ENCODE data around the gene TRHDE. TPM values are rescaled to one million over a fixed set of nuclear protein-coding genes. Genes with fewer than 3 reads are reported as not detected.

Gene TRHDE
- total and polyA plus RNA-seq, 4 donors: 0.19 to 7.5 (median 3.5) TPM

GRCh38 chr12:72307229-72307628 is 35.1 kb downstream of the TRHDE start:
- WGBS, 2 donors: 89 to 92% methylated on average over 6 of the region's 6 CpGs
- TF ChIP-seq, protein P1, sequence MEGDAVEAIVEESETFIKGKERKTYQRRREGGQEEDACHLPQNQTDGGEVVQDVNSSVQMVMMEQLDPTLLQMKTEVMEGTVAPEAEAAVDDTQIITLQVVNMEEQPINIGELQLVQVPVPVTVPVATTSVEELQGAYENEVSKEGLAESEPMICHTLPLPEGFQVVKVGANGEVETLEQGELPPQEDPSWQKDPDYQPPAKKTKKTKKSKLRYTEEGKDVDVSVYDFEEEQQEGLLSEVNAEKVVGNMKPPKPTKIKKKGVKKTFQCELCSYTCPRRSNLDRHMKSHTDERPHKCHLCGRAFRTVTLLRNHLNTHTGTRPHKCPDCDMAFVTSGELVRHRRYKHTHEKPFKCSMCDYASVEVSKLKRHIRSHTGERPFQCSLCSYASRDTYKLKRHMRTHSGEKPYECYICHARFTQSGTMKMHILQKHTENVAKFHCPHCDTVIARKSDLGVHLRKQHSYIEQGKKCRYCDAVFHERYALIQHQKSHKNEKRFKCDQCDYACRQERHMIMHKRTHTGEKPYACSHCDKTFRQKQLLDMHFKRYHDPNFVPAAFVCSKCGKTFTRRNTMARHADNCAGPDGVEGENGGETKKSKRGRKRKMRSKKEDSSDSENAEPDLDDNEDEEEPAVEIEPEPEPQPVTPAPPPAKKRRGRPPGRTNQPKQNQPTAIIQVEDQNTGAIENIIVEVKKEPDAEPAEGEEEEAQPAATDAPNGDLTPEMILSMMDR (IDR thresholded peaks at IDR 0.05; ENCODE audit: control extremely low read depth, extremely low read depth): no peak

DNA sequence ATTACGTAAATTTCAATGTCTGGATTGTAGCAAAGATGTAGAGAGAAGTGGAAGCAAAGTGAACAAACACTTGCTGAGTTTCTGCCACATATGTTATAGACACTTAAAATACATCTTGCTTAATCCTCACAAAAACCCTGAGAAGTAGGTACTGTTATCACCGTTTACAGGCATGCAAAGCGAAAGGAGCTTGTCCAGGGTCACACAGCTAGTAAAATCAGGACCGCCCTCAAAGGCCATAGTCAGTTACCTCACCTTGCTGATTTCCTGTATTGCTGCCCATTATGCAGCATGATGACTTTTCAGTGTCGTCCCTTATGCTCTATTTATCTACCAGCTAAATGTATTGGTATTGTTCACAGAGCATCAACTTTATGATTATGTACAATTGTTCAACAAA is 39.8 kb downstream of the TRHDE start:
- Histone ChIP-seq H3K9me3 (ENCODE audit: control insufficient read depth in 4 of 4, insufficient read depth in 3 of 4, low read length in 3 of 4) (no peaks in the 10 kb centered on the region), H3K27me3 (ENCODE audit: control insufficient read depth in 3 of 3, insufficient read depth in 3 of 3, low read length in 2 of 3) (no peaks in the 10 kb centered on the region), H3K4me1 (ENCODE audit: control insufficient read depth in 5 of 5, insufficient read depth in 5 of 5, low read length in 5 of 5) (no peaks in the 10 kb centered on the region), H3K36me3 (ENCODE audit: control insufficient read depth in 4 of 4, insufficient read depth in 4 of 4, low read length in 4 of 4) (no peaks in the 10 kb centered on the region), H3K9ac (ENCODE audit: insufficient read depth in 1 of 2, low read length in 2 of 2) (no peak overlapping the region), H3K27ac (ENCODE audit: low read depth in 1 of 2, low read length in 1 of 2) (no peak overlapping the region), H3K4me3 (no peak overlapping the region)
- TF ChIP-seq, protein P1 (IDR thresholded peaks at IDR 0.05; ENCODE audit: control extremely low read depth, extremely low read depth): no peak
- no peak for ATAC-seq (ENCODE audit: insufficient read depth, low FRiP score)
- WGBS, 2 donors: 74 to 80% methylated on average over 5 of the region's 5 CpGs
- DNase-seq: no peak

More at GRCh38 chr12:72307229-72307628, 35.1 kb downstream of the TRHDE start:
- H3K36me3 ChIP-seq (ENCODE audit: control insufficient read depth in 4 of 4, insufficient read depth in 4 of 4, low read length in 4 of 4): no peaks in the 10 kb centered on the region
- H3K9me3 ChIP-seq (ENCODE audit: control insufficient read depth in 4 of 4, insufficient read depth in 3 of 4, low read length in 3 of 4): no peaks in the 10 kb centered on the region
- no peaks in the 10 kb centered on the region for H3K4me1 ChIP-seq (ENCODE audit: control insufficient read depth in 5 of 5, insufficient read depth in 5 of 5, low read length in 5 of 5)
- ATAC-seq (ENCODE audit: insufficient read depth, low FRiP score) (no peak), DNase-seq (no peak)
- no peak overlapping the region for H3K27ac ChIP-seq (ENCODE audit: low read depth in 1 of 2, low read length in 1 of 2)
- H3K4me3 ChIP-seq: no peak overlapping the region
- H3K27me3 ChIP-seq (ENCODE audit: control insufficient read depth in 3 of 3, insufficient read depth in 3 of 3, low read length in 2 of 3): no peaks in the 10 kb centered on the region
- no peak overlapping the region for H3K9ac ChIP-seq (ENCODE audit: insufficient read depth in 1 of 2, low read length in 2 of 2)

- WGBS, 2 donors: 54 to 64% methylated on average over 2 of the region's 2 CpGs
- TF ChIP-seq, protein P1 (IDR thresholded peaks at IDR 0.05; ENCODE audit: control extremely low read depth, extremely low read depth): no peak
- H3K9me3 ChIP-seq (ENCODE audit: control insufficient read depth in 4 of 4, insufficient read depth in 3 of 4, low read length in 3 of 4): no peaks in the 10 kb centered on the region
- ATAC-seq (ENCODE audit: insufficient read depth, low FRiP score) (no peak), DNase-seq (peak in 1 of 3 donors; percentile 5)
- H3K36me3 ChIP-seq (ENCODE audit: control insufficient read depth in 4 of 4, insufficient read depth in 4 of 4, low read length in 4 of 4): no peaks in the 10 kb centered on the region
- no peaks in the 10 kb centered on the region for H3K27me3 ChIP-seq (ENCODE audit: control insufficient read depth in 3 of 3, insufficient read depth in 3 of 3, low read length in 2 of 3)
- H3K4me1 ChIP-seq (ENCODE audit: control insufficient read depth in 5 of 5, insufficient read depth in 5 of 5, low read length in 5 of 5): no peaks in the 10 kb centered on the region
- no peak overlapping the region for H3K4me3 ChIP-seq
- no peak overlapping the region for H3K27ac ChIP-seq (ENCODE audit: low read depth in 1 of 2, low read length in 1 of 2)
- no peak overlapping the region for H3K9ac ChIP-seq (ENCODE audit: insufficient read depth in 1 of 2, low read length in 2 of 2)
Observed at GRCh38 chr12:72313806-72314205, 41.6 kb downstream of the TRHDE start.

GRCh38 chr12:72315858-72316257 is 43.7 kb downstream of the TRHDE start:
- H3K27ac ChIP-seq (ENCODE audit: low read depth in 1 of 2, low read length in 1 of 2): no peak overlapping the region
- 94 to 97% methylated on average over 3 of the region's 3 CpGs for WGBS, 2 donors
- TF ChIP-seq, protein P1 (IDR thresholded peaks at IDR 0.05; ENCODE audit: control extremely low read depth, extremely low read depth): no peak
- H3K27me3 ChIP-seq (ENCODE audit: control insufficient read depth in 3 of 3, insufficient read depth in 3 of 3, low read length in 2 of 3): no peaks in the 10 kb centered on the region
- no peak overlapping the region for H3K9ac ChIP-seq (ENCODE audit: insufficient read depth in 1 of 2, low read length in 2 of 2)
- H3K4me3 ChIP-seq: no peak overlapping the region
- H3K9me3 ChIP-seq (ENCODE audit: control insufficient read depth in 4 of 4, insufficient read depth in 3 of 4, low read length in 3 of 4): no peaks in the 10 kb centered on the region
- H3K4me1 ChIP-seq (ENCODE audit: control insufficient read depth in 5 of 5, insufficient read depth in 5 of 5, low read length in 5 of 5): no peaks in the 10 kb centered on the region
- no peak for ATAC-seq (ENCODE audit: insufficient read depth, low FRiP score)
- H3K36me3 ChIP-seq (ENCODE audit: control insufficient read depth in 4 of 4, insufficient read depth in 4 of 4, low read length in 4 of 4): no peaks in the 10 kb centered on the region
- no peak for DNase-seq
